GM12878 (cell line): ENCODE measurements around the gene NR2F2. TPM values are rescaled to one million over a fixed set of nuclear protein-coding genes. Genes with fewer than 3 reads are reported as not detected.

Source experiments
- ATAC-seq: fragments of 200-7000 bp; cut with Tn5 transposase; 3 replicates; pipeline ENCODE4 v1.9.1; 2020; ENCODE audit warnings: mild to moderate bottlenecking, moderate library complexity
- BruUV-seq: library from RNA; stranded (reverse); fragments of 400-500 nt; replicated peaks from 2 replicates; lab custom pipeline; 2021; lab: Mats Ljungman, UMichigan
- CTCF ChIA-PET: fragments of 300-600 bp; sonication (Branson Sonifier 250); formaldehyde crosslinking; extraction: SDS; loops from one replicate; lab custom pipeline; 2021; ENCODE audit warnings: inconsistent platforms; lab: Yijun Ruan, JAX
- POLR2A ChIA-PET: fragments of 350-600 bp; formaldehyde crosslinking; extraction: SDS; loops from one replicate; lab custom pipeline; 2021; ENCODE audit warnings: inconsistent platforms; lab: Charles Lee
- RAD21 ChIA-PET: fragments of 300-600 bp; sonication (Branson Sonifier 250); formaldehyde crosslinking; loops from one replicate; lab custom pipeline; 2023; ENCODE audit warnings: antibody characterized with exemption; ENCODE audit not compliant: unreplicated experiment; lab: Charles Lee
- SMC1A ChIA-PET: fragments of 300-600 bp; sonication (Branson Sonifier 250); formaldehyde crosslinking; loops from one replicate; lab custom pipeline; 2023; ENCODE audit not compliant: unreplicated experiment, uncharacterized antibody; lab: Charles Lee
- DNase-seq: peaks from one replicate; pipeline ENCODE4 v3.0.0-alpha.2; 2011; ENCODE audit warnings: low read depth, low spot score
- FAIRE-seq: peaks from 3 replicates; lab custom pipeline; 2011; peaks lifted over from hg19 to GRCh38; lab: Jason Lieb, UNC
- H2AFZ ChIP-seq: 2 replicates; pipeline ENCODE4 v1.6.0; 2011; ENCODE audit warnings: low read depth, low read length, control low read depth; ENCODE audit not compliant: control insufficient read depth
- H3K27ac ChIP-seq: 2 replicates; pipeline ENCODE4 v1.5.1; 2011; ENCODE audit warnings: control low read depth; ENCODE audit not compliant: control insufficient read depth, insufficient read depth
- H3K27me3 ChIP-seq, 2 experiments: replicated peaks in 1 of 2; 2 replicates each; pipeline versions ENCODE4 v1.6.0 to v1.6.1; 2011; ENCODE audit warnings: low read length in 1 of 2; ENCODE audit not compliant: control insufficient read depth in 2 of 2, insufficient read depth in 2 of 2
- H3K36me3 ChIP-seq, 2 experiments: 2 replicates each; pipeline ENCODE4 v1.5.1; 2011; ENCODE audit warnings: low read length in 1 of 2; ENCODE audit not compliant: control insufficient read depth in 2 of 2, insufficient read depth in 2 of 2
- H3K4me1 ChIP-seq: 2 replicates; pipeline ENCODE4 v1.6.1; 2011; ENCODE audit warnings: mild to moderate bottlenecking, low read length, moderate library complexity, mixed read lengths; ENCODE audit not compliant: control insufficient read depth, insufficient read depth
- H3K4me2 ChIP-seq: 2 replicates; pipeline ENCODE4 v1.6.0; 2011; ENCODE audit warnings: control low read depth; ENCODE audit not compliant: control insufficient read depth, insufficient read depth
- H3K4me3 ChIP-seq: fragments of 200-600 bp; sonication (generic); 2 replicates; pipeline ENCODE4 v1.5.1; 2016
- H3K79me2 ChIP-seq: 2 replicates; pipeline ENCODE4 v1.6.0; 2011; ENCODE audit warnings: low read length; ENCODE audit not compliant: control insufficient read depth, insufficient read depth
- H3K9ac ChIP-seq: 2 replicates; pipeline ENCODE4 v1.8.0; 2011; ENCODE audit warnings: low read length, control low read depth, mixed read lengths; ENCODE audit not compliant: control insufficient read depth, insufficient read depth
- H3K9me3 ChIP-seq: replicated peaks from 3 replicates; pipeline ENCODE4 v1.5.1; 2011; ENCODE audit warnings: mild to moderate bottlenecking, low read length; ENCODE audit not compliant: control insufficient read depth, insufficient read depth
- H4K20me1 ChIP-seq: 2 replicates; pipeline ENCODE4 v1.6.0; 2011; ENCODE audit not compliant: control insufficient read depth, insufficient read depth
- BHLHE40 ChIP-seq, 2 experiments: fragments of 450-650 bp in 1 of 2; IDR thresholded peaks; 2 replicates each; pipeline ENCODE4 v1.6.1; 2011 to 2017; ENCODE audit warnings: low read depth in 2 of 2, borderline replicate concordance in 1 of 2, improper control_type of control experiment in 1 of 2, low read length in 1 of 2, mild to moderate bottlenecking in 1 of 2
- CREM ChIP-seq: IDR thresholded peaks from 2 replicates; pipeline ENCODE4 v1.6.1; 2014; ENCODE audit warnings: antibody characterized with exemption, low read depth
- ETV6 ChIP-seq, 2 experiments: fragments of 450-650 bp in 1 of 2; IDR thresholded peaks in 1 of 2; conservative IDR thresholded peaks in 1 of 2; 2 replicates each; pipeline ENCODE4 v1.6.1; 2014; ENCODE audit warnings: antibody characterized with exemption in 1 of 2, borderline replicate concordance in 1 of 2, low read depth in 1 of 2, mild to moderate bottlenecking in 1 of 2, moderate library complexity in 1 of 2
- GATAD2B ChIP-seq: fragments of 450-650 bp; conservative IDR thresholded peaks from 2 replicates; pipeline ENCODE4 v1.6.1; 2017; ENCODE audit warnings: low read depth, mild to moderate bottlenecking, moderate library complexity
- IKZF1 ChIP-seq: fragments of 450-650 bp; conservative IDR thresholded peaks from 2 replicates; pipeline ENCODE4 v1.6.1; 2017; ENCODE audit warnings: antibody characterized with exemption, mild to moderate bottlenecking
- LARP7 ChIP-seq: fragments of 450-650 bp; IDR thresholded peaks from 2 replicates; pipeline ENCODE4 v1.6.1; 2017; ENCODE audit warnings: mild to moderate bottlenecking
- SP1 ChIP-seq: IDR thresholded peaks from one replicate; pipeline ENCODE4 v1.6.1; 2011; ENCODE audit warnings: low read depth, low read length
- SRF ChIP-seq, 2 experiments: IDR thresholded peaks; 2 replicates each; pipeline ENCODE4 v1.6.1; 2011; ENCODE audit warnings: low read depth in 2 of 2, low read length in 2 of 2, mild to moderate bottlenecking in 1 of 2, moderate library complexity in 1 of 2
- SUZ12 ChIP-seq: fragments of 200-600 bp; sonication (generic); IDR thresholded peaks from one replicate; pipeline ENCODE4 v1.6.1; 2018; ENCODE audit warnings: antibody characterized with exemption, mild to moderate bottlenecking; ENCODE audit not compliant: unreplicated experiment
- WGBS: methylation state at CpG from one replicate; pipeline ENCODE4 v1.1.6; 2016; ENCODE audit warnings: low lambda C conversion rate; ENCODE audit not compliant: insufficient replicate concordance, insufficient coverage; ENCODE audit errors: missing lambda C conversion rate; 5-methylcytosine and 5-hydroxymethylcytosine counted together
- in situ Hi-C: fragments of 300-500 bp; cut with MboI; formaldehyde crosslinking; loops from 9 replicates; pipeline ENCODE4 v1.14.3; 2018; ENCODE audit warnings: mixed read lengths
- intact Hi-C: fragments of 100-400 bp; cut with micrococcal nuclease; formaldehyde crosslinking; loops from one replicate; pipeline ENCODE4 v1.14.2; 2022; ENCODE audit not compliant: unreplicated experiment
- polyA plus RNA-seq, 11 experiments: library from polyadenylated mRNA; depleted of rRNA in 4 of 11; unstranded in 6 of 11; stranded (reverse) in 5 of 11; fragments of >200 nt; fragmentation: Nextera tagmentation in 4 of 11; fragmentation: Illumina TruSeq in 1 of 11; extraction: Ambion mirVana in 4 of 11; extraction: Trizol in 1 of 11; gene quantifications; 1 replicate in 1 of 11; 2 replicates in 10 of 11; pipeline versions ENCODE4 v1.2.1 to v1.2.3, GENCODE V29; 2011 to 2016; ENCODE audit warnings: inconsistent platforms in 2 of 11, missing spikeins in 2 of 11, low read depth in 1 of 11
- total RNA-seq, 4 experiments: library from RNA; depleted of rRNA in 3 of 4; stranded (reverse); fragments of >200 nt in 3 of 4; fragmentation: Illumina TruSeq in 1 of 4; extraction: Trizol in 1 of 4; gene quantifications; 2 replicates each; pipeline versions ENCODE4 v1.2.1 to v1.2.3, GENCODE V29; 2013 to 2021

The NR2F2 gene
- total and polyA plus RNA-seq, 10 of the 15 experiments (the other 5 are each of a cell fraction or from before 2014, with no cell fraction given), result 1.1 to 10.1 (median 3.2) TPM

GRCh38 chr15:96358001-96358801 lies 27.7 kb downstream of the NR2F2 start:
- Histone ChIP-seq H3K36me3 (no peaks in the 10 kb centered on the region), H3K79me2 (no peaks in the 10 kb centered on the region), H3K4me2 (peak overlapping the region; percentile 77), H2AFZ (no peak overlapping the region; the same call in none of the 2 replicates), H3K4me1 (peaks cover 6% of the 10 kb centered on the region; the same call in 1 of the 2 replicates), H3K9me3 (no peaks in the 10 kb centered on the region; the same call in 2 of the 3 replicates), H3K27me3 (peaks cover 2 to 16% of the 10 kb centered on the region in 2 experiments), H4K20me1 (no peaks in the 10 kb centered on the region), H3K4me3 (no peak overlapping the region), H3K27ac (no peak overlapping the region), H3K9ac (no peak overlapping the region)
- no TSS peak for BruUV-seq
- FAIRE-seq (no peak), DNase-seq (no peak), ATAC-seq (peak; percentile 7; the same call in 2 of the 3 replicates)
- ChIA-PET CTCF (interaction anchor here (1.0 to 7.5 kb wide), 13 partner anchors 9 to 888 kb away, joined by 3 to 76 read pairs (median 8); partner anchors contain the start of gene NR2F2), POLR2A (interaction anchor here (0.7 to 1.7 kb wide), 5 partner anchors 9 to 775 kb away, joined by 3 to 4 read pairs (median 3); no protein-coding TSS in a partner anchor), SMC1A (interaction anchor here (0.5 to 4.6 kb wide), 17 partner anchors 9 to 888 kb away, joined by 3 to 20 read pairs (median 4); no protein-coding TSS in a partner anchor), RAD21 (interaction anchor here (1.1 to 11.4 kb wide), 9 partner anchors 11 to 887 kb away, joined by 3 to 124 read pairs (median 8); partner anchors contain the start of gene NR2F2)
- no peak for TF ChIP-seq SP1
- peak in 1 of 2 experiments; percentile 40; a peak in 2 of 4 replicates for TF ChIP-seq BHLHE40 (IDR thresholded peaks at IDR 0.05; ENCODE audit: borderline replicate concordance in 1 of 2, low read depth in 2 of 2, low read length in 1 of 2)
- peak; percentile 29; the same call in 1 of the 2 replicates for TF ChIP-seq LARP7
- 0 out of 4 replicates have a peak, but pooled peaks of 1 of the 2 experiments have one; percentile 9 for TF ChIP-seq ETV6 (conservative IDR thresholded peaks at IDR 0.05 in 1 of 2, IDR thresholded peaks at IDR 0.05 in 1 of 2; ENCODE audit: borderline replicate concordance in 1 of 2, low read depth in 1 of 2)
- TF ChIP-seq SUZ12, result no peak
- 0 out of 2 replicates have a peak, but pooled peaks have one; percentile 8 for TF ChIP-seq IKZF1
- TF ChIP-seq SRF (IDR thresholded peaks at IDR 0.05; ENCODE audit: low read depth in 2 of 2, low read length in 2 of 2), result no peak
- TF ChIP-seq CREM, result no peak
- 0 out of 2 replicates have a peak, but pooled peaks have one; percentile 28 for TF ChIP-seq GATAD2B
- in situ Hi-C loops (loop anchor here (10.0 kb wide), 1 partner anchor 877 kb away; no protein-coding TSS in a partner anchor), intact Hi-C loops (loop anchor here (5.0 to 10.0 kb wide), 3 partner anchors 224 to 787 kb away; no protein-coding TSS in a partner anchor)
- WGBS, result 50% methylated on average over 31 of the region's 31 CpGs
